Pancreas (tissue), 10 donors: Measurements from ENCODE around the gene ZNF501. TPM values are rescaled to one million over a fixed set of nuclear protein-coding genes. Genes with fewer than 3 reads are reported as not detected.
A peak's percentile ranks its signal among the peaks of the same experiment; 100 is the strongest.

Source experiments
- ATAC-seq, 4 donors: fragments of 200-7000 bp; cut with Tn5 transposase; one replicate each; pipeline versions ENCODE4 v1.8.0 to v1.9.1; 2020; ENCODE audit warnings: mild to moderate bottlenecking in 4 of 4, moderate library complexity in 4 of 4
- DNase-seq, 6 donors: peaks; one replicate each; pipeline ENCODE4 v3.0.0-alpha.2; 2020
- FAIRE-seq: peaks from 2 replicates; lab custom pipeline; 2012; peaks lifted over from hg19 to GRCh38; lab: Jason Lieb, UNC
- H3K27ac ChIP-seq, 4 donors: fragments of 200-600 bp; sonication (generic); 1 replicate in 3 of 4; 2 replicates in 1 of 4; pipeline versions ENCODE4 v1.5.0 to v1.8.0; 2020
- H3K27me3 ChIP-seq, 4 donors: fragments of 200-600 bp; one replicate each; pipeline ENCODE4 v1.8.0; 2021
- H3K36me3 ChIP-seq, 3 donors: fragments of 200-600 bp; sonication (generic) in 1 of 3; one replicate each; pipeline versions ENCODE4 v1.5.0 to v1.8.0; 2020 to 2021
- H3K4me1 ChIP-seq, 3 donors: fragments of 200-600 bp; one replicate each; pipeline ENCODE4 v1.8.0; 2021
- H3K4me3 ChIP-seq, 4 donors: fragments of 200-600 bp; sonication (generic) in 2 of 4; one replicate each; pipeline versions ENCODE4 v1.5.0 to v1.8.0; 2020 to 2021
- H3K9me3 ChIP-seq, 4 donors: fragments of 200-600 bp; one replicate each; pipeline ENCODE4 v1.8.0; 2021
- WGBS, 2 donors: extraction: QIAGEN DNeasy Blood & Tissue Kit; methylation state at CpG; one replicate each; pipeline ENCODE4 v1.1.7; 2013; 5-methylcytosine and 5-hydroxymethylcytosine counted together
- intact Hi-C, 3 donors: fragments of 100-400 bp; cut with DNase I; formaldehyde crosslinking; loops; one replicate each; pipeline versions ENCODE4 v1.11.1 to v1.14.2; 2022
- polyA plus RNA-seq, 2 donors: library from polyadenylated mRNA; stranded (reverse); fragments of 200-250 nt; gene quantifications; one replicate each; pipeline ENCODE4 v1.2.3, GENCODE V29; 2013
- total RNA-seq, 6 donors: library from RNA; stranded (reverse); fragmentation: NEBNext Ultra II Directional in 4 of 6; extraction: Animal tissue kit (Norgen Biotek cat#: 25700) in 4 of 6; gene quantifications; one replicate each; pipeline versions ENCODE4 v1.2.1 to v1.2.4, GENCODE V29; 2021 to 2023
- TF ChIP-seq, protein P1 (sequence below), 4 donors: fragments of 200-600 bp; sonication (generic) in 3 of 4; IDR thresholded peaks; one replicate each; pipeline versions ENCODE4 v1.5.0 to v1.8.0; 2021; ENCODE audit warnings: antibody characterized with exemption in 4 of 4
- donor health status: healthy with polysubstance abuse.
- donor health status: DM: no; HTN: no; CAD: no; lungs with moderate emphysema.
- donor health status: DM: no; HTN: no; CAD: no.
- donor health status: control.
- donor health status: control.
- donor health status: Bipolar disorder and iron deficiency.
- donor health status: DM: yes; HTN: yes; CAD: no.
- donor health status: DM: no; HTN: no; CAD: no.
- donor health status: DM: no; HTN: no; CAD: no.
- donor health status: DM: yes; HTN: yes; CAD: no.

Gene ZNF501
- total RNA-seq (1 to 10 TPM; 1.3 to 4.0 (median 2.4) TPM), polyA plus RNA-seq (1 to 10 TPM in 1 of 2 donors, under 1 TPM in 1; 0.84 to 1.9 TPM)

DNA sequence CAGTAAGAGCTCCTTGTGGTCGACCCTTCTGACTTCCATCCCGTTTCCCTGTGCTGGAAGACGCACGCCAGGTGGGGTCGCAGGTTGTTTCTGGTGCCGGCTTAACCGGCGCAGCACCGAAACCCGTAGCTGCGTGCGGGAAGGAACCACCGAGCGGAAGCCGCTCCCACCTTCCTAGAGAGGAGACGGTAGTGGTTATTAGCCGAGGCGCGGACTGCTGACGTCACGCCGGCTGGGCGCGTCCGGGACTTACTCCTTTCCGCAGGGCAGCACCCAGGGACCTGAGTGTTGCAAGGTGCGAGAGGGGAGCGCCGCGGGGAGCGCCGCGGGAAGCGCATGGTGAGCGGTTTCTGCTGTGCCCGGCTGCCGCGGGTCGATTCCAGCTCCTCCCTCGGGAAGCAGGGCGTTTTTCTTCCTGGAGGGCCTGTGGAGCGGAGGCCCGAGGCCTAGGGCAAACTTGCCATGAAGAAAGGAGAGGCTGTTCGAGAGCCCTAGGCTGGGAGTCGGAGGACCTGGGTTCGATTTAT, at the start of gene ZNF501:
Gene ZNF501 (plus strand): TSS at position 252 of the 527 bp plus-strand sequence. CDS start 4,787 bp downstream, outside the sequence.
- TF ChIP-seq, protein P1, sequence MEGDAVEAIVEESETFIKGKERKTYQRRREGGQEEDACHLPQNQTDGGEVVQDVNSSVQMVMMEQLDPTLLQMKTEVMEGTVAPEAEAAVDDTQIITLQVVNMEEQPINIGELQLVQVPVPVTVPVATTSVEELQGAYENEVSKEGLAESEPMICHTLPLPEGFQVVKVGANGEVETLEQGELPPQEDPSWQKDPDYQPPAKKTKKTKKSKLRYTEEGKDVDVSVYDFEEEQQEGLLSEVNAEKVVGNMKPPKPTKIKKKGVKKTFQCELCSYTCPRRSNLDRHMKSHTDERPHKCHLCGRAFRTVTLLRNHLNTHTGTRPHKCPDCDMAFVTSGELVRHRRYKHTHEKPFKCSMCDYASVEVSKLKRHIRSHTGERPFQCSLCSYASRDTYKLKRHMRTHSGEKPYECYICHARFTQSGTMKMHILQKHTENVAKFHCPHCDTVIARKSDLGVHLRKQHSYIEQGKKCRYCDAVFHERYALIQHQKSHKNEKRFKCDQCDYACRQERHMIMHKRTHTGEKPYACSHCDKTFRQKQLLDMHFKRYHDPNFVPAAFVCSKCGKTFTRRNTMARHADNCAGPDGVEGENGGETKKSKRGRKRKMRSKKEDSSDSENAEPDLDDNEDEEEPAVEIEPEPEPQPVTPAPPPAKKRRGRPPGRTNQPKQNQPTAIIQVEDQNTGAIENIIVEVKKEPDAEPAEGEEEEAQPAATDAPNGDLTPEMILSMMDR (IDR thresholded peaks at IDR 0.05) = no peak
- peaks cover 0 to 8% (median 1%) of the 10 kb centered on the region in 4 donors for H3K9me3 ChIP-seq
- 0 to 1% methylated on average over 43 to 46 of the region's 46 CpGs for WGBS, 2 donors
- peaks cover 0 to 32% (median 23%) of the 10 kb centered on the region in 3 donors for H3K36me3 ChIP-seq
- FAIRE-seq (no peak), ATAC-seq (peak; percentile 100), DNase-seq (peak; percentile 92 to 98 (median 94))
- H3K27me3 ChIP-seq = no peaks in the 10 kb centered on the region
- H3K4me1 ChIP-seq = peaks cover 0 to 2% (median 0%) of the 10 kb centered on the region in 3 donors
- intact Hi-C loops = no loop called here
- peak within 1 kb of the TSS in 2 of 4 donors; percentile 2 to 10 for H3K27ac ChIP-seq
- peak within 1 kb of the TSS; percentile 31 to 74 (median 68) for H3K4me3 ChIP-seq

DNA sequence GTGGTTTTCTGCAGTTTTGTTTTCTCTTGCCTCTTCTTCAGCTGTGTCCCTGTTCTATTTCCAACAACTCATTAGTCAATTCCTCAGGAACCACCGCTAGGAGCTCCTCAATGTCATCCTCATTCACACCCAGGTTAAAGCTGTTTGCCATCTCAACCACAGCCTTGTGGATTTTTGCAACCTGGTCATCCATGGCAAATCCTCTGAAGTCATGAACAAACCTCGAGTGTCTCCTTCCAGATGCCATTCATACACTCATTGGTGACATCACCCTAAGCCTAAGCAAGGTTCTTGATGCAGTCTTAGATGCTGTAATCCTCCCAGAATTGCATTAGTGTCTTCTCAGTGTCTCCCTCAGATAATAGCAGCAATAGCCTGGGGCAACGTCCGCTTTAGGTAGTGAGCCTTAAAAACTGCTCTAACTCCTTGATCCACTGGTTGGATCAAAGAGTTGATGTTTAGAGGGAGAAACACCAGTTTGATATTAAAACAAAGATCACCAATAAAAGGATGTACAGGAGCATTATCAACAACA, 48.4 kb upstream of the ZNF501 start:
- ATAC-seq (no peak), FAIRE-seq (no peak), DNase-seq (no peak)
- Histone ChIP-seq H3K9me3 (no peaks in the 10 kb centered on the region), H3K27me3 (no peaks in the 10 kb centered on the region), H3K27ac (no peak overlapping the region), H3K4me1 (peaks cover 0 to 5% (median 2%) of the 10 kb centered on the region in 3 donors), H3K36me3 (no peaks in the 10 kb centered on the region), H3K4me3 (no peak overlapping the region)
- 95% methylated on average over 4 of the region's 4 CpGs for WGBS, 2 donors
- TF ChIP-seq, protein P1 (IDR thresholded peaks at IDR 0.05) = no peak
- intact Hi-C loops = no loop called here

DNA sequence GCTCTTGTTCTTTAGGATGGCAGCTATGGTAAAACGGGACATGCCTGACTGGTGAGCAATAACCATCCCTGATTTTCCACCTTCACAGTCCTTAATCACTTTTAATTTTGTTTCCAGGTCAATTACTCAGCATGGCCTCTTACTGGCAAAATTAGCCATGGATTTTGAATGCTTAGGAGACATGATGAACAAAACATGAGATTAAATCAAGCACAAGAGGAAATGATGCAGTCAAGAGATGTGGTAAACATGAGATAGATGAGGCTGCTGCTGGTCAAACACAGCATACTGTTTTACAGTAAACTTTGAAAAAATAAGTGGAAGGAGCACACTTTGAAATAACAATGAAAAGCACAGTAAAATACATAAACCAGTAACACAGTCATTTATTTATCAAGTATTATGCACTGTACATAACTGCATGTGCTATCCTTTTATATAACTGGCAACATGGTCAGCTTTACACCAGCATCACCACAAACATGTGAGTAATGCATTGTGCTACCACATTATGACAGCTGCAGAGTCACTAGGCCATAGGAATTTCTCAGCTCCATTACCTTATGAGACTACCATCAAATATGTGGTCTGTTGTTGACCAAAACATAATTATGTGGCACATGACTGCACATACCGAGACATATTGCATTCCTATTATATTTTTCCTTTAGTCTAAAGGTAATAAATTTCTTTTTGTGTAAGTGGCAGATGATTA, 47.1 kb upstream of the ZNF501 start:
- intact Hi-C loops = no loop called here

DNA sequence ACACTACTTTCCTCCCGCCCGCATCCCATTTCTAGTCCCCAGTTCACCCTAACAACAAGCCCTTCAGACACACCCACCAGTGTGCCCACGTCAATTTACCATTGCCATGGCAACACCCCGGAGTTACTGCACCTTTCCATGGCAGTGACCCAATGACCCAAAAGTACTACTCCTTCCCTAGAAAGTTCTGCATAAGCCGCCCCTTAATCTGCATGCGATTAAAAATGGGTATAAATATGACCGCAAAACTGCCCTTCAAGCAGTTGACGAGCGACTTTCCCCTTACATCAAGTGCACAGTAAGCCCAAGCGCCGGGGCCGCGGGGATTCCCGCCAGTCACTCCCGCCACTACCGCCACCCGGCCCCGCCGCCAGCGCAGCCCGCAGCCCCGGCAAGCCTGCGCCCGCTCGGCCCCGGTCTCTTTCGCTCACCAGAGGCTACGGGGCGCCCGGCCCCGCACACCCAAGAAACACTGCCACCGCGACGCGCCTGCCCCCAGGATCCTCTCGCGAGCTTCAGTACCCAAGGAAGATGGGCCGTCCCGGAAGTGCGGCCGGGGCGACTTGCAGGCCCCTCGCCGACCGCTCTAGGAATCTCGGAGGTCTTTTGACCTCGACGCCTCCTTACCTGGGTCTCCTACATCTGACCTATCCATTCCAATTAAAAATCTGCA, 44.2 kb upstream of the ZNF501 start:
- H3K27ac ChIP-seq = no peak overlapping the region
- no peaks in the 10 kb centered on the region for H3K36me3 ChIP-seq
- TF ChIP-seq, protein P1 (IDR thresholded peaks at IDR 0.05) = no peak
- WGBS, 2 donors = 1% methylated on average over 48 of the region's 48 CpGs
- peak; percentile 98 to 100 (median 98) for ATAC-seq
- peaks cover 0 to 5% (median 4%) of the 10 kb centered on the region in 3 donors for H3K4me1 ChIP-seq
- DNase-seq = peak; percentile 73 to 92 (median 81)
- peaks cover 0 to 7% (median 0%) of the 10 kb centered on the region in 4 donors for H3K27me3 ChIP-seq
- no peak for FAIRE-seq
- H3K9me3 ChIP-seq = no peaks in the 10 kb centered on the region
- H3K4me3 ChIP-seq = peak overlapping the region; percentile 42 to 85 (median 75)
- intact Hi-C loops = no loop called here

More for the DNA sequence above, 47.1 kb upstream of the ZNF501 start:
- 92% methylated on average over 2 of the region's 2 CpGs for WGBS, 2 donors
- H3K4me1 ChIP-seq = peaks cover 0 to 5% (median 4%) of the 10 kb centered on the region in 3 donors
- no peaks in the 10 kb centered on the region for H3K9me3 ChIP-seq
- no peak overlapping the region for H3K4me3 ChIP-seq
- TF ChIP-seq, protein P1 (IDR thresholded peaks at IDR 0.05) = no peak
- no peak for ATAC-seq
- no peak overlapping the region for H3K27ac ChIP-seq
- no peak for DNase-seq
- H3K27me3 ChIP-seq = no peaks in the 10 kb centered on the region
- H3K36me3 ChIP-seq = no peaks in the 10 kb centered on the region
- FAIRE-seq = no peak
